Measurements from ENCODE around the gene TNIP1.

GRCh38 chr5:151125421-151125820, 44.6 kb upstream of the TNIP1 start:
- no peak for TF ChIP-seq CTCF (IDR thresholded peaks at IDR 0.05)
- TF ChIP-seq POLR2A (IDR thresholded peaks at IDR 0.05) = no peak

Data from transverse colon (tissue), 3 donors.